MCF 10A (cell line): ENCODE measurements around the gene KLHL35. TPM values are rescaled to one million over a fixed set of nuclear protein-coding genes. Genes with fewer than 3 reads are reported as not detected.
A peak's percentile ranks its signal among the peaks of the same experiment; 100 is the strongest.
"Not testable (repeated sequence)": the region's sequence is repeated elsewhere in the genome, so short reads cannot be mapped to it uniquely, and the experiment has no call there.

ENCODE experiments used
- BruUV-seq: library from RNA; stranded (reverse); fragments of 400-500 nt; replicated peaks from 2 replicates; lab custom pipeline; 2021; lab: Mats Ljungman, UMichigan
- CTCF ChIA-PET: fragments of 300-600 bp; sonication (Branson Sonifier 250); formaldehyde crosslinking; extraction: SDS; loops from one replicate; lab custom pipeline; 2021; ENCODE audit warnings: antibody characterized with exemption, inconsistent platforms; lab: Yijun Ruan, JAX
- POLR2A ChIA-PET: fragments of 300-600, 350-650 bp; sonication (Branson Sonifier 250); formaldehyde crosslinking; extraction: SDS; loops from one replicate; lab custom pipeline; 2020; ENCODE audit warnings: antibody characterized with exemption, inconsistent platforms; lab: Yijun Ruan, JAX
- DNase-seq: peaks from one replicate; pipeline ENCODE4 v3.0.0-alpha.2; 2018; ENCODE audit not compliant: unreplicated experiment
- H3K27ac Mint-ChIP-seq: one replicate; pipeline ENCODE4 v1.8.0; 2022; ENCODE audit warnings: mild to moderate bottlenecking, low read depth, mixed read lengths; ENCODE audit not compliant: unreplicated experiment
- H3K27me3 Mint-ChIP-seq: one replicate; pipeline ENCODE4 v1.8.0; 2022; ENCODE audit warnings: mixed read lengths; ENCODE audit not compliant: insufficient read depth, unreplicated experiment
- H3K36me3 Mint-ChIP-seq: one replicate; pipeline ENCODE4 v1.8.0; 2022; ENCODE audit warnings: mild to moderate bottlenecking, moderate library complexity, mixed read lengths; ENCODE audit not compliant: insufficient read depth, unreplicated experiment
- H3K4me1 Mint-ChIP-seq: one replicate; pipeline ENCODE4 v1.8.0; 2022; ENCODE audit warnings: mixed read lengths; ENCODE audit not compliant: insufficient read depth, unreplicated experiment
- H3K4me3 Mint-ChIP-seq: one replicate; pipeline ENCODE4 v1.8.0; 2022; ENCODE audit warnings: mild to moderate bottlenecking, moderate library complexity, mixed read lengths; ENCODE audit not compliant: unreplicated experiment
- H3K9me3 Mint-ChIP-seq: one replicate; pipeline ENCODE4 v1.8.0; 2022; ENCODE audit warnings: mixed read lengths; ENCODE audit not compliant: unreplicated experiment
- CTCF ChIP-seq: fragments of 200-600 bp; IDR thresholded peaks from one replicate; pipeline ENCODE4 v1.8.0; 2022; ENCODE audit warnings: antibody characterized with exemption, mild to moderate bottlenecking; ENCODE audit not compliant: unreplicated experiment
- intact Hi-C: fragments of 100-400 bp; cut with micrococcal nuclease; formaldehyde crosslinking; loops from 2 replicates; pipeline ENCODE4 v1.14.1; 2022
- total RNA-seq: library from RNA; stranded (reverse); gene quantifications from 2 replicates; pipeline ENCODE4 v1.2.3, GENCODE V29; 2022

The KLHL35 gene
- total RNA-seq, 1 experiment from 2014 or later, result not detected

- H3K36me3 Mint-ChIP-seq, result no peaks in the 10 kb centered on the region
- BruUV-seq, result no TSS peak
- no peaks in the 10 kb centered on the region for H3K9me3 Mint-ChIP-seq
- peaks cover 5% of the 10 kb centered on the region for H3K4me1 Mint-ChIP-seq
- H3K27me3 Mint-ChIP-seq, result no peaks in the 10 kb centered on the region
- H3K4me3 Mint-ChIP-seq, result no peak overlapping the region
- TF ChIP-seq CTCF, result peak; percentile 96
- H3K27ac Mint-ChIP-seq, result no peak overlapping the region
- DNase-seq, result peak; percentile 68
- ChIA-PET CTCF (interaction anchor here (0.6 to 13.7 kb wide), 28 partner anchors 8 to 405 kb away, joined by 3 to 453 read pairs (median 4); no protein-coding TSS in a partner anchor), POLR2A (interaction anchor here (1.2 kb wide), 1 partner anchor 104 kb away, joined by 3 read pairs; no protein-coding TSS in a partner anchor)
- intact Hi-C loops, result loop anchor here (1.0 kb wide), 2 partner anchors 56 to 104 kb away; no protein-coding TSS in a partner anchor
Measured at GRCh38 chr11:75384438-75385080, 48.4 kb downstream of the KLHL35 start.

GRCh38 chr11:75383246-75383645, 49.8 kb downstream of the KLHL35 start:
- Mint-ChIP-seq H3K27ac (no peak overlapping the region), H3K27me3 (no peaks in the 10 kb centered on the region), H3K4me1 (peaks cover 5% of the 10 kb centered on the region), H3K36me3 (no peaks in the 10 kb centered on the region), H3K4me3 (no peak overlapping the region), H3K9me3 (no peaks in the 10 kb centered on the region)
- ChIA-PET POLR2A (interaction anchor here (1.4 kb wide), 1 partner anchor 11 kb away, joined by 5 read pairs; no protein-coding TSS in a partner anchor), CTCF (interaction anchor here (0.6 to 13.7 kb wide), 12 partner anchors 14 to 453 kb away, joined by 3 to 453 read pairs (median 4); no protein-coding TSS in a partner anchor)
- BruUV-seq, result no TSS peak
- intact Hi-C loops, result no loop called here
- DNase-seq, result no peak
- no peak for TF ChIP-seq CTCF

GRCh38 chr11:75380716-75381420, 52.1 kb downstream of the KLHL35 start:
- no peak overlapping the region for H3K27ac Mint-ChIP-seq
- TF ChIP-seq CTCF, result no peak
- no peaks in the 10 kb centered on the region for H3K9me3 Mint-ChIP-seq
- no peaks in the 10 kb centered on the region for H3K36me3 Mint-ChIP-seq
- DNase-seq, result no peak
- H3K4me3 Mint-ChIP-seq, result no peak overlapping the region
- CTCF ChIA-PET, result interaction anchor here (0.6 to 13.7 kb wide), 5 partner anchors 9 to 185 kb away, joined by 3 to 453 read pairs (median 4); no protein-coding TSS in a partner anchor
- no peaks in the 10 kb centered on the region for H3K27me3 Mint-ChIP-seq
- peaks cover 5% of the 10 kb centered on the region for H3K4me1 Mint-ChIP-seq
- no TSS peak for BruUV-seq
- POLR2A ChIA-PET, result no interaction called here
- intact Hi-C loops, result no loop called here

- Mint-ChIP-seq H3K9me3 (no peaks in the 10 kb centered on the region), H3K4me3 (no peak overlapping the region), H3K27me3 (no peaks in the 10 kb centered on the region), H3K36me3 (no peaks in the 10 kb centered on the region), H3K4me1 (peaks cover 5% of the 10 kb centered on the region), H3K27ac (no peak overlapping the region)
- no peak for TF ChIP-seq CTCF
- ChIA-PET CTCF (interaction anchor here (0.6 to 13.7 kb wide), 3 partner anchors 48 to 100 kb away, joined by 3 to 453 read pairs (median 4); no protein-coding TSS in a partner anchor), POLR2A (no interaction called here)
- intact Hi-C loops, result no loop called here
- BruUV-seq, result no TSS peak
- DNase-seq, result no peak
Measured at GRCh38 chr11:75380245-75380644, 52.8 kb downstream of the KLHL35 start.

- intact Hi-C loops, H3K9me3 Mint-ChIP-seq, H3K4me1 Mint-ChIP-seq, DNase-seq, BruUV-seq, H3K4me3 Mint-ChIP-seq, H3K27me3 Mint-ChIP-seq, H3K36me3 Mint-ChIP-seq, H3K27ac Mint-ChIP-seq: not testable (repeated sequence)
- ChIA-PET CTCF (interaction anchor here (1.0 to 13.7 kb wide), 2 partner anchors 99 to 153 kb away, joined by 3 to 453 read pairs; no protein-coding TSS in a partner anchor), POLR2A (interaction anchor here (0.6 kb wide), 1 partner anchor 104 kb away, joined by 5 read pairs; no protein-coding TSS in a partner anchor)
Measured at GRCh38 chr11:75378776-75379175, 54.2 kb downstream of the KLHL35 start.
